GM23248 (cell line): ENCODE results near the gene ZMIZ1. TPM values are rescaled to one million over a fixed set of nuclear protein-coding genes. Genes with fewer than 3 reads are reported as not detected.

Experiments used
- DNase-seq: peaks from one replicate; pipeline ENCODE4 v3.0.0-alpha.2; 2015
- H2AFZ ChIP-seq: fragments of 200-600 bp; sonication (generic); 2 replicates; pipeline ENCODE4 v1.6.1; 2016; ENCODE audit warnings: antibody characterized with exemption
- H3F3A ChIP-seq: fragments of 200-600 bp; sonication (generic); 2 replicates; pipeline ENCODE4 v1.6.1; 2016; ENCODE audit warnings: mild to moderate bottlenecking, antibody characterized with exemption, mixed run types; ENCODE audit not compliant: insufficient read depth
- H3K27ac ChIP-seq: fragments of 200-600 bp; sonication (generic); 2 replicates; pipeline ENCODE4 v1.5.1; 2016; ENCODE audit warnings: mild to moderate bottlenecking
- H3K27me3 ChIP-seq: fragments of 200-600 bp; sonication (generic); replicated peaks from 2 replicates; pipeline ENCODE4 v1.6.1; 2016; ENCODE audit warnings: mild to moderate bottlenecking; ENCODE audit not compliant: insufficient read depth
- H3K36me3 ChIP-seq: fragments of 200-600 bp; sonication (generic); 2 replicates; pipeline ENCODE4 v1.6.1; 2016; ENCODE audit warnings: low read depth, mild to moderate bottlenecking
- H3K4me1 ChIP-seq: fragments of 200-600 bp; sonication (generic); 2 replicates; pipeline ENCODE4 v1.6.1; 2016; ENCODE audit warnings: mild to moderate bottlenecking; ENCODE audit not compliant: insufficient read depth
- H3K4me2 ChIP-seq: fragments of 200-600 bp; sonication (generic); one replicate; pipeline ENCODE4 v1.6.1; 2016; ENCODE audit warnings: mild to moderate bottlenecking; ENCODE audit not compliant: unreplicated experiment
- H3K4me3 ChIP-seq: fragments of 200-600 bp; sonication (generic); 2 replicates; pipeline ENCODE4 v1.5.1; 2016; ENCODE audit warnings: mild to moderate bottlenecking
- H3K79me2 ChIP-seq: fragments of 200-600 bp; sonication (generic); 2 replicates; pipeline ENCODE4 v1.6.1; 2016; ENCODE audit warnings: mild to moderate bottlenecking; ENCODE audit not compliant: insufficient read depth
- H3K9ac ChIP-seq: fragments of 200-600 bp; sonication (generic); 2 replicates; pipeline ENCODE4 v1.6.1; 2016; ENCODE audit warnings: mild to moderate bottlenecking
- H3K9me2 ChIP-seq: fragments of 200-600 bp; sonication (generic); 2 replicates; pipeline ENCODE4 v1.6.1; 2016; ENCODE audit warnings: mixed run types, mild to moderate bottlenecking, moderate library complexity; ENCODE audit not compliant: insufficient read depth
- H3K9me3 ChIP-seq: fragments of 200-600 bp; sonication (generic); one replicate; pipeline ENCODE4 v1.6.1; 2017; ENCODE audit warnings: low read depth
- H4K20me1 ChIP-seq: fragments of 200-600 bp; sonication (generic); 2 replicates; pipeline ENCODE4 v1.6.0; 2016; ENCODE audit not compliant: insufficient read depth
- EZH2 ChIP-seq: fragments of 200-600 bp; sonication (generic); IDR thresholded peaks from 2 replicates; pipeline ENCODE4 v1.6.1; 2018; ENCODE audit warnings: antibody characterized with exemption, mild to moderate bottlenecking; ENCODE audit not compliant: insufficient read depth, poor library complexity, severe bottlenecking
- EZH2phosphoT487 ChIP-seq: fragments of 200-600 bp; sonication (generic); IDR thresholded peaks from 2 replicates; pipeline ENCODE4 v1.6.1; 2018; ENCODE audit warnings: antibody characterized with exemption, moderate library complexity, mild to moderate bottlenecking, low read depth; ENCODE audit not compliant: insufficient read depth
- WGBS, 2 experiments: methylation state at CpG; one replicate each; pipeline ENCODE4 v1.1.6; 2015 to 2017; ENCODE audit warnings: low lambda C conversion rate in 2 of 2, low coverage in 1 of 2; ENCODE audit errors: missing lambda C conversion rate in 2 of 2; 5-methylcytosine and 5-hydroxymethylcytosine counted together
- in situ Hi-C: fragments of 300-500 bp; cut with MboI; formaldehyde crosslinking; loops from 2 replicates; pipeline ENCODE4 v1.15.0; 2020
- polyA plus RNA-seq: library from polyadenylated mRNA; unstranded; fragments of >200 nt; fragmentation: Nextera tagmentation; extraction: Ambion mirVana; gene quantifications from 2 replicates; pipeline ENCODE4 v1.2.1, GENCODE V29; 2016
- total RNA-seq: library from RNA; depleted of rRNA; stranded (reverse); fragments of >200 nt; shearing (Covaris generic); gene quantifications from 2 replicates; pipeline ENCODE4 v1.2.3, GENCODE V29; 2014

The ZMIZ1 gene
- total and polyA plus RNA-seq, 2 experiments from 2014 or later, result 21.9 to 28.4 TPM

DNA sequence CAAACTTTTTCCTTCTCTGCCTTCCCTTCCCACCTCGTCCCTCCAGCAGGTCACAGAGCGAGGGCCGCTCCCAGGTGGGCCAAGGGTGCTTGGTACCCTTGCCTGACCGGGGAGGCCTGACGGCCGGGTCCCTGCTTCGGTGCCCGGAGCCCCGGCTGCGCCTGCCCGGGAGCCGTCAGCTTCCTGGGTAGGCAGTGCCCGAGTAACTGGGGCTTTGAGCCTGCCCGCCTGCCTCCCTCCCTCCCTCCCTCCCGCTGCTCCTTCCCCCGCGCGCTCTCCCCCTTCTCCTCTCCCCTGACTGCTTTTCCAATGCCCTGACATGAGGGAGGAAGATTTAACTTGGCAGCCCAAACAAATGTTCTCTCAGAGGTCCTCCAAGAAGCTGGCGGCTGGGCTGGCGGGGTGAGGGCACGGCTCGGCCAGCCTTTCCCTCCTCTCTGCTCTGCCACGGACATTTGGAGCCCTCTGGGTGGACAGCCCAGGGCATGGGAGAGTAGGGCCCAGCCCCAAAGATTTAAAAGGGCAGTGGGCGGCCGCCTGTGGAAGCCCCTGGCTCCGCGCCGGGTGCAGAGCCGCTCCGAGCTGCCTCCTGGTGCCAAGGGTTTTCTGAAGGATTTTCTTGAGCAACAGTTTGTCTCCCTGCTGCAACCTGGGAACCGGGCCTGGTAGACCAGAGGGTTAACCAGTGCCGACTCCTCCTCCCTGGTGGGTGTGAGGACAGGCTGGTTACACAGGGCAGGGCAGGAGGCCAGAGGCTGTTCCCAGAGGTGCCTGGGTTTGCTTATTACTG is 2.0 kb downstream of the ZMIZ1 start:
- no peaks in the 10 kb centered on the region for H3K9me2 ChIP-seq
- peak; percentile 95 for DNase-seq
- peaks cover 11% of the 10 kb centered on the region for H3F3A ChIP-seq
- H3K36me3 ChIP-seq, result no peaks in the 10 kb centered on the region
- H3K4me2 ChIP-seq, result peak overlapping the region; percentile 90
- no peaks in the 10 kb centered on the region for H3K9me3 ChIP-seq
- no peaks in the 10 kb centered on the region for H4K20me1 ChIP-seq
- peak overlapping the region; percentile 92 for H3K27ac ChIP-seq
- peak overlapping the region; percentile 99 for H3K4me3 ChIP-seq
- H2AFZ ChIP-seq, result no peak overlapping the region
- H3K4me1 ChIP-seq, result peaks cover 24% of the 10 kb centered on the region
- peaks cover 63% of the 10 kb centered on the region for H3K79me2 ChIP-seq
- in situ Hi-C loops, result loop anchor here (10.0 kb wide), 1 partner anchor 124 kb away; no protein-coding TSS in a partner anchor
- 0 to 2% methylated on average over 23 to 32 of the region's 32 CpGs for WGBS, 2 experiments
- H3K27me3 ChIP-seq, result no peaks in the 10 kb centered on the region
- TF ChIP-seq EZH2, result no peak
- no peak for TF ChIP-seq EZH2phosphoT487
- H3K9ac ChIP-seq, result peak overlapping the region; percentile 98

DNA sequence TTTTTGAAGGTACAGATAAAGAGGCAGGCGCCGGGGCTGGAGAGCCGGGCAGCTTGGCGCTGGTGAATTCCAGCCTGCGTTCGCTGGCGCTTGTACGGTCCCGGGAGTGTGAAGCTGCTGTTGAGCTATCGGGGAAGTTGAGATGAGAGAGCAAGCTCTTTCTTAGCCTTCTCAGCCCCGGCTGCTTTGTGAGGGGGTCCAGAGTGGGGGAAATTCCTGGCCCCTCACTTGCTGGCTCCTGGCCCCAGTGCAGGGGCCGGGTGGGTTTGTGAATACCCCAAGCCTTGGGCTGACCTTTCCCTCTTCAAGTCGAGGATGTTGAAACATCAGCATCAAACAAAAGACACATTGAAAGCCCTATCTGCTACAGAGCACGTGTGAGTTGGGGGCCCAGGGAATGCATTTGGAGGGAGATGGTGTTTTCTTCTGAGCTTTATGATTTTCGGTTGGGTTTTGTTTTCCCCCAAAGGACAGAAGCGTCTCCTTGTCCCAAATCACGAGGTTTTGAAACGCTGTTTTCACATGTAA is 2.7 kb downstream of the ZMIZ1 start:
- H3K4me1 ChIP-seq, result peaks cover 24% of the 10 kb centered on the region
- H3K9ac ChIP-seq, result peak overlapping the region; percentile 98
- 1% methylated on average over 18 of the region's 18 CpGs for WGBS, 2 experiments
- no peaks in the 10 kb centered on the region for H3K9me3 ChIP-seq
- no peak for TF ChIP-seq EZH2
- TF ChIP-seq EZH2phosphoT487, result no peak
- no peak for DNase-seq
- H3K36me3 ChIP-seq, result no peaks in the 10 kb centered on the region
- peak overlapping the region; percentile 92 for H3K27ac ChIP-seq
- peak overlapping the region; percentile 90 for H3K4me2 ChIP-seq
- H3K4me3 ChIP-seq, result peak overlapping the region; percentile 99
- H3K27me3 ChIP-seq, result no peaks in the 10 kb centered on the region
- H3K9me2 ChIP-seq, result no peaks in the 10 kb centered on the region
- no peak overlapping the region for H2AFZ ChIP-seq
- H4K20me1 ChIP-seq, result no peaks in the 10 kb centered on the region
- H3F3A ChIP-seq, result peaks cover 11% of the 10 kb centered on the region
- in situ Hi-C loops, result loop anchor here (10.0 kb wide), 1 partner anchor 123 kb away; no protein-coding TSS in a partner anchor
- H3K79me2 ChIP-seq, result peaks cover 70% of the 10 kb centered on the region

DNA sequence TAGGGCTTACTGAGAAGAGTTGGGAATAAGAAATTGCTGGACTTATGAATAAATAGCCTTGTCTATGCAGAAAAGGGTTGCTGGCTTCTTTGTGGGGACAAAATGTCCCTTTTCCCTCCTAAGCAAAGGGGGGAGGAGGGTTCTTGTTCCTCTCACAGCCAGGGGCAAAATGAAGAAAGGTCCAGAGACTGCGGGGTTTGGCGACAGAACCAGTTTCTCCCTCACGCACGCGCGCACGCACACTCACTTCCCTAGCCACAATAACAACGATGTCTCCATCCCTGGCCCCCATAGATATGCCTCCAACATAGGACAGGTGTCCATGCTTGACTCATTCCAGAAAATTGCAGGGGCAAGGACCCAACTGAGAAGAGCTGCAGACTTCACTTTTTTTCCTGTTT is 3.3 kb downstream of the ZMIZ1 start:
- Histone ChIP-seq H3K27me3 (no peaks in the 10 kb centered on the region), H3K36me3 (no peaks in the 10 kb centered on the region), H3F3A (peaks cover 11% of the 10 kb centered on the region), H3K4me1 (peaks cover 24% of the 10 kb centered on the region), H3K79me2 (peaks cover 76% of the 10 kb centered on the region), H3K27ac (peak overlapping the region; percentile 92), H3K4me2 (peak overlapping the region; percentile 90), H3K9me3 (no peaks in the 10 kb centered on the region), H3K9me2 (no peaks in the 10 kb centered on the region), H2AFZ (no peak overlapping the region), H3K9ac (peak overlapping the region; percentile 98), H4K20me1 (no peaks in the 10 kb centered on the region), H3K4me3 (peak overlapping the region; percentile 99)
- WGBS, 2 experiments, result 63 to 64% methylated on average over 8 of the region's 8 CpGs
- DNase-seq, result no peak
- in situ Hi-C loops, result loop anchor here (10.0 kb wide), 1 partner anchor 123 kb away; no protein-coding TSS in a partner anchor
- TF ChIP-seq EZH2 (no peak), EZH2phosphoT487 (no peak)

DNA sequence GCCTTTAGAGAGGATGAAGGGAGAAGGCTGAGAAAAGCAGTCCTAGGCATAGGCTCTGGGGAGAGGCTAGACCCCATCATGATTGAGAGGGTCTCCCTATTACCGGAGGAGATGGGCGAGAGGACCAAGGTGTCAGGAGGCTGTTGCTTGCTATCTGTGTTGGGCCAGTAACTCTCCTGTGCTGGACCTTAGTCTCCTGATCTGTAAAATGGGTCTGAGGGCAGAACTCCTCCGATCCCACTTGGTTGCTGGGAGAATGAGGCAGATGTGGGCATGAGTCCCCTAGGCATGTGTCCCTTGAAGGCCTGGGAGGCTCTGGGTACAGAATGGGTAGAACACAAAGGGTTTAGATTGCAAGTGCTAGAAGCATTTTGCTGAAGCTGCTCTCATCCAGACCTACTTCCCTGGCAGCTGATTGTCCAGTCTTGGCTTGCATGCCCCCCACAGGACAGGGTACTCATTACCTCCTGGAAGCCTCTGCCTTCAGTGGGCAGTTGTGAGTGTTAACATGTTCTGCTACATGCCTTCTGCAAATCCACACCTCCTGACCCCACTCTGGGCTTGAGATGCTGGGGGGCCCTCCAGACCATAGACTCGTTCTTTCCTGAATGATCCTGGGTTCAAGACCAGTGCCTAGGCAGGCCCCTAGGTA is 4.4 kb downstream of the ZMIZ1 start:
- Histone ChIP-seq H3K27ac (peak overlapping the region; percentile 92), H3K9ac (peak overlapping the region; percentile 98), H3K36me3 (no peaks in the 10 kb centered on the region), H3K79me2 (peaks cover 86% of the 10 kb centered on the region), H3K4me2 (peak overlapping the region; percentile 90), H3F3A (peaks cover 11% of the 10 kb centered on the region), H3K4me3 (0 out of 2 replicates have a peak overlapping the region, but pooled peaks have one; percentile 99), H3K27me3 (no peaks in the 10 kb centered on the region), H3K9me2 (no peaks in the 10 kb centered on the region), H3K4me1 (peaks cover 30% of the 10 kb centered on the region), H3K9me3 (no peaks in the 10 kb centered on the region), H4K20me1 (no peaks in the 10 kb centered on the region), H2AFZ (no peak overlapping the region)
- in situ Hi-C loops, result loop anchor here (10.0 kb wide), 1 partner anchor 122 kb away; no protein-coding TSS in a partner anchor
- WGBS, 2 experiments, result 96 to 100% methylated on average over 4 of the region's 4 CpGs
- DNase-seq, result no peak
- TF ChIP-seq EZH2phosphoT487 (no peak), EZH2 (no peak)
